ENCODE results near the gene WDFY4. TPM values are rescaled to one million over a fixed set of nuclear protein-coding genes. Genes with fewer than 3 reads are reported as not detected.

Gene WDFY4
- polyA plus RNA-seq, 1 donor from 2014 or later = not detected

GRCh38 chr10:48883701-48884100 lies 199.0 kb downstream of the WDFY4 start:
- Histone ChIP-seq H3K9me3 (ENCODE audit: low read length) (no peaks in the 10 kb centered on the region), H3K4me3 (ENCODE audit: low read length) (no peak overlapping the region), H3K9ac (ENCODE audit: low read length) (no peak overlapping the region), H3K36me3 (ENCODE audit: insufficient read depth, low read length) (no peaks in the 10 kb centered on the region), H3K27me3 (ENCODE audit: insufficient read depth, low read depth, low read length) (no peaks in the 10 kb centered on the region), H3F3A (ENCODE audit: insufficient read depth, low read length, poor library complexity, severe bottlenecking) (no peaks in the 10 kb centered on the region), H3K4me2 (ENCODE audit: low read length) (no peak overlapping the region), H2AFZ (ENCODE audit: low read depth, low read length) (no peak overlapping the region), H3K27ac (ENCODE audit: low read length) (no peak overlapping the region), H3K79me2 (replicated peaks; ENCODE audit: insufficient read depth, low read length) (no peaks in the 10 kb centered on the region), H3K9me2 (ENCODE audit: insufficient read depth, low read length) (no peaks in the 10 kb centered on the region), H4K20me1 (ENCODE audit: insufficient read depth) (no peaks in the 10 kb centered on the region)
- TF ChIP-seq EZH2 (IDR thresholded peaks at IDR 0.05; ENCODE audit: borderline replicate concordance, insufficient read depth, low read length, poor library complexity, severe bottlenecking) (no peak), EP300 (conservative IDR thresholded peaks at IDR 0.05; ENCODE audit: poor library complexity, severe bottlenecking) (no peak), TAF1 (IDR thresholded peaks at IDR 0.05; ENCODE audit: low read depth) (no peak), POLR2AphosphoS5 (IDR thresholded peaks at IDR 0.05) (no peak), MXI1 (conservative IDR thresholded peaks at IDR 0.05; ENCODE audit: poor library complexity, severe bottlenecking) (no peak), CTCF (IDR thresholded peaks at IDR 0.05; ENCODE audit: poor library complexity, severe bottlenecking) (no peak)

GRCh38 chr10:48884179-48885045 lies 199.7 kb downstream of the WDFY4 start:
- H3K9ac ChIP-seq (ENCODE audit: low read length) = no peak overlapping the region
- no peaks in the 10 kb centered on the region for H3F3A ChIP-seq (ENCODE audit: insufficient read depth, low read length, poor library complexity, severe bottlenecking)
- no peaks in the 10 kb centered on the region for H3K79me2 ChIP-seq (replicated peaks; ENCODE audit: insufficient read depth, low read length)
- TF ChIP-seq CTCF (IDR thresholded peaks at IDR 0.05; ENCODE audit: poor library complexity, severe bottlenecking) (no peak), REST (IDR thresholded peaks at IDR 0.05; ENCODE audit: borderline replicate concordance) (no peak), TAF1 (IDR thresholded peaks at IDR 0.05; ENCODE audit: low read depth) (no peak), RAD21 (conservative IDR thresholded peaks at IDR 0.05) (no peak), EP300 (conservative IDR thresholded peaks at IDR 0.05; ENCODE audit: poor library complexity, severe bottlenecking) (no peak), EZH2 (IDR thresholded peaks at IDR 0.05; ENCODE audit: borderline replicate concordance, insufficient read depth, low read length, poor library complexity, severe bottlenecking) (no peak), POLR2AphosphoS5 (IDR thresholded peaks at IDR 0.05) (no peak), SMC3 (conservative IDR thresholded peaks at IDR 0.05; ENCODE audit: poor library complexity) (no peak), MXI1 (conservative IDR thresholded peaks at IDR 0.05; ENCODE audit: poor library complexity, severe bottlenecking) (no peak)
- H3K27ac ChIP-seq (ENCODE audit: low read length) = no peak overlapping the region
- H2AFZ ChIP-seq (ENCODE audit: low read depth, low read length) = no peak overlapping the region
- H4K20me1 ChIP-seq (ENCODE audit: insufficient read depth) = no peaks in the 10 kb centered on the region
- no peaks in the 10 kb centered on the region for H3K27me3 ChIP-seq (ENCODE audit: insufficient read depth, low read depth, low read length)
- no peaks in the 10 kb centered on the region for H3K9me3 ChIP-seq (ENCODE audit: low read length)
- H3K4me2 ChIP-seq (ENCODE audit: low read length) = no peak overlapping the region
- H3K36me3 ChIP-seq (ENCODE audit: insufficient read depth, low read length) = no peaks in the 10 kb centered on the region
- no peak overlapping the region for H3K4me3 ChIP-seq (ENCODE audit: low read length)
- no peaks in the 10 kb centered on the region for H3K9me2 ChIP-seq (ENCODE audit: insufficient read depth, low read length)
